HG03135 (cell line): ENCODE measurements around the gene EVC2.
"Not testable (repeated sequence)": the region's sequence is repeated elsewhere in the genome, so short reads cannot be mapped to it uniquely, and the experiment has no call there.

ENCODE experiments used
- ATAC-seq: cut with Tn5 transposase; IDR thresholded peaks from one replicate; pipeline ENCODE4 v1.9.1; 2021; ENCODE audit warnings: mild to moderate bottlenecking, moderate library complexity; ENCODE audit not compliant: unreplicated experiment

Gene EVC2

GRCh38 chr4:5746829-5747737 is 38.7 kb upstream of the EVC2 start:
- ATAC-seq: no peak

- ATAC-seq: no peak
These were observed 37.9 kb upstream of the EVC2 start for GRCh38 chr4:5746250-5746649.

DNA sequence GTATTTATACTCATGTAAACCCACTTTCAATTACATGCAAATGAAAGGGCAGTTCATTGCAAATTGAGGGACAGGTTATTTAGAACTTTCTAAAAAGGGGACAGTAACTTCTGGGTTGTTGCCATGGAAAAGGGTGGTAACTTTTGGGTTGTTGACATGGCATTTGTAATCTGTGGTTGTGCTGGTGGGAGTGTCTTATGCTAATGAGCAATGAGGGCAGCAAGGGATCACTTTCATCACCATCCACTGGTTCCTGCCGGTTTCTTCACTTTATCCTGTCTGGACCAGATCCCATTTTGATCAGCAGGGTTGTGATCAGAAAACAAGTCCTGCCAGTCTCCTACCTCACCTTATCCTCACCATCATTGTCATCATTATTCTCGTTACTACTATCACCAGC is 34.6 kb upstream of the EVC2 start:
- ATAC-seq: no peak

DNA sequence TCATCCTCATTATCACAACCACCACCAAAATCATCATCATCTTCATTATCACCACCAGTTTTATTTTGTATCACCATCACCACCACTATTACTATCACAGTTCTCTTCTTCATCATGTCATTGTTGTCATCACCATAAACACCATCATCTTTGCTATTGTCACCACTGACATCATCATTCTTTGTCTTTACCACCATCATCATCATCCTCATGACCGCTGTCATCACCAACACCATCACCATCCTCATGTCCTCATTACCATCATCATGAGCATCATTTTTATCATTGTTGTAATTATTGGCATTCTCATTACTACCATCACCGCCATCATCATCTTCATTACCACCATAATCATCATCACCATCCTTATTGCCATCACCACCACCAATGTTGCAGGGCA is 34.0 kb upstream of the EVC2 start:
- ATAC-seq: no peak

GRCh38 chr4:5738061-5738460 is 29.7 kb upstream of the EVC2 start:
- no peak for ATAC-seq

GRCh38 chr4:5735463-5735862 is 27.1 kb upstream of the EVC2 start:
- no peak for ATAC-seq

DNA sequence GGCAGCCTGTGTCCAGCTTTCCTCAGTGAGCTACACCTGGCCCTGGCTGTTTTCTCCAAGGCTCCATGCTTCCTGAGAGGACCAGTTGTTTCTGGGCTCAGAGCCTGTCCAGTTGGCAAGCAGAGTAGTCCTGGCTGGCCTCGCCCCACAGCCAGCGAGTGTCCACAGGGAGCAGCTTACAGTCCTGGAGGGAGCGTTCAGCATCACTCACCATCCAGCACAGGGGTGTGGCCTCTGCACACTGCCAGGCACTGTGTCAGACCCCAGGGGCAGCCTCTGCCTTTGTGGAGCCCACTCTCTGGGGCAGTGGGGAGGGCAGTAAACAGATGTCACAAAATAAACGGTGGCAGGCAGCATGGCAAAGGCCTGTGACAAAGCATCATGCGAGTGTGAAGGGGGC is 26.5 kb upstream of the EVC2 start:
- no peak for ATAC-seq

DNA sequence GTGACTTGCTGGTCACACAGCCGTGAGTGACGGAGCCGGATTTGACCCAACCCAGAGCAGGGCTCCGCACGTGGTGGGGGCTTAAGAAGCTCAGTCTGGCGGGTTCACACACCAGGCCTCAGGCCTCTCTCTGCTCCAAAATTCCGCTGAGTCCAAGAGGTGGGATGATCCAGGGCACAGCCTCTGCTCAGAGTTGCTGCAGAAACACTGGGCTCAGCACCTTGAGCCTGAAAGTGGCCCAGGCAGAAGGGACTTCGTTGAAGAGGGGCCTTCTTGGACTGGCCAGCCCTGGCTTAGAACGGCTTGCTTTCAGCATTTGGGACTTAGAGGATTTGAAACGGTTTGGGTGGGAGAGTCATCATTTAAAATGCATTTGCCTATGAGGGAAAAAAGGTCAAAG is 23.8 kb upstream of the EVC2 start:
- no peak for ATAC-seq

GRCh38 chr4:5730993-5731990 is 22.9 kb upstream of the EVC2 start:
- ATAC-seq: no peak

GRCh38 chr4:5730436-5730835 is 22.1 kb upstream of the EVC2 start:
- ATAC-seq: no peak

GRCh38 chr4:5728412-5728811 is 20.1 kb upstream of the EVC2 start:
- not testable (repeated sequence) for ATAC-seq

- no peak for ATAC-seq
These were observed 16.0 kb upstream of the EVC2 start for GRCh38 chr4:5724377-5724776.

- no peak for ATAC-seq
These were observed 14.0 kb upstream of the EVC2 start for GRCh38 chr4:5722328-5722727.

DNA sequence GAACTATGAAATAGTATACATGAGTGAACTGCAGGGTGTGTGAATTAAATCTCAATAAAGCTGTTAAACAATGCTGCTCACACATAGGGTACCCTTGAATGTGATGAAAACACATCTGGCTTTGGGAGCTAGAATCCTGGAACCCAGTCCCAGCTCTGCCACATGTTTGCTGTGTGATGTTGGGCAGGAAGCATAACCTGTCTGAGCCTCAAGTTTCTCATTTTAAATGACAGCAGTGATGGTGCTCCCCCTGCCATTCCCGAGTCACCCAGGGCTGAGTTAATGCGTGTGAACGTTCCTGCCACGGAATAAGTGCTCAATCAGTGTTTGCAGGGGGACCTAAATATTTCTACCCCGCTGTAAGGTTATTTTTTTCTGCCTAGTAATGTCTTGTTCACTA is 13.6 kb upstream of the EVC2 start:
- no peak for ATAC-seq

GRCh38 chr4:5720980-5721379 is 12.6 kb upstream of the EVC2 start:
- ATAC-seq: no peak

DNA sequence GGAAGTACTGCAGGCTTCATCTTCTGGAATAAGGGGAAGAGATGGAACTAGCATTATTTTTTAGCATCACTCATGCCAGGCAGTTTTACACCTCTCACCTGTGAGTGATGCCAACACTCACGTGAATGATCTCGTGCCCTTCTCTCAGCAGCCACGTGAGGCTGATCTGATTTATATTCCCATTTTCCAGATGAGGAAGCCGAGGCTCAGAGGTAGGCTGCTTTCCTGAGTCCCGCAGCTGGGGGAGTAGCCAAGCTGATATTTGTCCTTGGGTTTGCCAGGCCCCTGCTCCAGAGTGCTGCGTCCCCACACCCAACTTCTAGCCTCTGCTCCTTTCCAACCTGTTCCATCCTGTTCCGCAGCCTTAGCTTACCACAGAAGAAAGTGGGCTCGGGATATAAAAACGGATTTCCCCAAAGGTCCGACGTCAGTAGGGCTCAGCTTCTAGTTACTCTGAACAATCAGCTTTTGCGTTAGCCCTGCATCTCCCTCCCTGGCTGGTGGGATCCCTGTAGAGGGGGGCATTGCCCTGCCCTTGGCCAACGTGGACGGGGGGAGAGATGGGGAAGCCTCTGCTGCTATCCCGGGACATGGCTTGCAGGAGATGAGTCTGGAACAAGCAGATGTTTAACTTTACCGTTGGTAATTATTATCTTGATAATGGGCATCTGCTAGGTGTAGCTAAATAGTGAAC is 11.9 kb upstream of the EVC2 start:
- no peak for ATAC-seq

DNA sequence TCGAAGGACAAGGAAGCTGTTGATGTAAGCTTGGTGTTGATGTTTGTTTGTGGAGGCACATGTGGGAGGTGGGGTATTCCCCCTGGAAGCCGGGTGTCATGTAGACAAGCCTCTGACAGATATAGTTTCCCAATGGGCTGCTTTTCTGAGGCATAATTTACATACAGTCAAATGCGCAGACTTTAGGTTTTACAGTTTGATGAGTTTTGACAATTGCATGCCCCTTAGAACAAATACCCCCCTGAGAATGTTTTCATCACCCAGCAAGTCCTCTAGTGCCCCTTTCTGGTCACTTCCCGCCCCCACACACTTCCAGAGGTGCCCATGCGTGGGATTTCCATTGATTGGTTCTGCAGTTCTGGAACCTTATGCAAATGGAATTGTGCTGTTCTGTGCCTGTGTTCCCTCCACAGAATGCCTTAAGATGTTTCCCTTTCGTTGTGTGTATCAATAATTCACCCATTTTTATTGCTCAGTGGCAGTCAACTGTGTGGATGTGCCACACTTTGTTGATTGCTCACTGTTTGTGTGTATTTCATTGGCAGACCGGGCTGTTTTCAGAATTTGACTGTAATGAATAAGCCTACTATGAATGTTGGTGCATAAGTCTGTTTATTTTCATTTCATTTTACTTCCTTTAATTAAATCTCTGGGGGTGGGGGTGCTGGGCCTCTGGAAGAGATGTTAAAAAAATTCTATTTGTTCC is 11.1 kb upstream of the EVC2 start:
- ATAC-seq: no peak

DNA sequence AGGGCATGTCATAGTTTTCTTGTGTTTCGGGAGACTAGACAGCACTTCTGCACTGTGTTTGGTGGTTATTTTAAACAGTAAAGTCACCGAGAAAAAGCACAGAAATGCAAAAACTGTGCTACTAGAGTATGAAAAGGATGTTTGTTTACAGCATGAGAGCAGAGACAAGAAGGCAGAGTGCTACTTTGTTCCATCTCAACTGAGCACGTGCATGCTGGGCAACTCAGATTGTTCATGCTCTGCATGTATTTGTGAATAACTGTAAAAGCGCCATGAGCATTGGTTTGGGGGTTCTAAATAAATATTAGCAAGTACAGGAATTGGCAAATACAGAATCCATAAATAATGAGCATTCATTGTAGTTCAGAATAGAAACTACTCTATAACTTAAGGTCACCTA is 10.1 kb upstream of the EVC2 start:
- no peak for ATAC-seq

DNA sequence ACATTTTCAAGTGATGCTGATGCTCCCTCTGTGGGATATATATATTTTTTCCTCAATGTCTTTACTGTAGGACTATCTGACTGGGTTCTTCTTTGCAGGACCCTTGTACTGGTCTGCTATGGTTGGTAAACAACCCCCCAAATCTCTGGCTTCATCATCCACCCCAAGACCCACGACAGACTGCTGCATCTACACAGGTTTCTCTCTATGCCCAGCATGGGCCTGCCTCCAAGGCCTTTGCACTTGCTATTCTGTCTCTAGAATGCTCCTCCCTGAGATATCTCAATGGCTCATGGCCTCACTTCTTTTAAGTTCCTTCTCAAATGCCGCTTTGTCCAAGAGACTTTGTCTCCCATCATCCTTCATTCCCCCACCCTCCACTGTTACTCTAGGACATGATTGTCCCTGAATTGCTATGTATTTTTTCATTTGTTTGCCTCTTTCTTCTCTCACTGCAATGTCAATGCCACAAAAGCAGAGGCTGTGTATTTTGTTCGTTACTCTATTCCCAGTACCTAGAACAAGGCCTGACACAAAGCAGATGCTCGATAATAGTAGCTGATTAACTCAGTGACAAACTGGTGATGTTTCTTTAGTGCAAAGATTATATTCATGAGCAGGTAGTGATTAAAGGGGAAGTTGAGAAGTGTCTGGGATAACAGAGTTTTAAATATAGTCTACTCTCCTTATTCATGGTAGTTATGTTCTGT is 9.2 kb upstream of the EVC2 start:
- ATAC-seq: no peak

GRCh38 chr4:5716391-5716790 is 8.0 kb upstream of the EVC2 start:
- ATAC-seq: no peak
